Loucy (cell line): Measurements from ENCODE around the gene WASHC2C.
"Not testable (repeated sequence)": the region's sequence is repeated elsewhere in the genome, so short reads cannot be mapped to it uniquely, and the experiment has no call there.

Source experiments
- EZH2phosphoT487 ChIP-seq: fragments of 200-600 bp; IDR thresholded peaks from 2 replicates; pipeline ENCODE4 v1.6.1; 2018; ENCODE audit warnings: antibody characterized with exemption, mild to moderate bottlenecking, moderate library complexity, borderline replicate concordance
- TF ChIP-seq, protein P1 (sequence below): fragments of 200-600 bp; sonication (generic); conservative IDR thresholded peaks from 2 replicates; pipeline ENCODE4 v1.5.1; 2014; ENCODE audit warnings: mild to moderate bottlenecking, antibody characterized with exemption, low read length

DNA sequence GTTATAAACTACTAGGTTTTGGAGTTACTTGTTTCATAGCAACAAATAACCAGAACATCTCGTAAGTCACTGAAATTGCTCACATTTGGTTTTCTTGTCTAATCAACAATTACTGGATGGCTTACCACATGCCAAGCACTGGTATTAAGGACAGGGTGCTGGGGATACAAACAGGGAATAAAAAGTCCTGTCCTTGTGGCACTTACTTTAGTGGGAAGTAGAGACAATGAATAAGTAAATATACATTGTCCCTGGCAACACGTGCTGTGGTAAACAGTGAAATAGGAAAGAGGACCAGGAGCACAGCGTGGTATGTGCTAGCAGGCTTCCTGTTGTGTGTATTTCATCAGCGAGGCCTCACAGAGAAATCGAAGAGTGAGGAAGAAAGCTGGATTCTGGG is 15.8 kb upstream of the WASHC2C start:
- TF ChIP-seq, protein P1, sequence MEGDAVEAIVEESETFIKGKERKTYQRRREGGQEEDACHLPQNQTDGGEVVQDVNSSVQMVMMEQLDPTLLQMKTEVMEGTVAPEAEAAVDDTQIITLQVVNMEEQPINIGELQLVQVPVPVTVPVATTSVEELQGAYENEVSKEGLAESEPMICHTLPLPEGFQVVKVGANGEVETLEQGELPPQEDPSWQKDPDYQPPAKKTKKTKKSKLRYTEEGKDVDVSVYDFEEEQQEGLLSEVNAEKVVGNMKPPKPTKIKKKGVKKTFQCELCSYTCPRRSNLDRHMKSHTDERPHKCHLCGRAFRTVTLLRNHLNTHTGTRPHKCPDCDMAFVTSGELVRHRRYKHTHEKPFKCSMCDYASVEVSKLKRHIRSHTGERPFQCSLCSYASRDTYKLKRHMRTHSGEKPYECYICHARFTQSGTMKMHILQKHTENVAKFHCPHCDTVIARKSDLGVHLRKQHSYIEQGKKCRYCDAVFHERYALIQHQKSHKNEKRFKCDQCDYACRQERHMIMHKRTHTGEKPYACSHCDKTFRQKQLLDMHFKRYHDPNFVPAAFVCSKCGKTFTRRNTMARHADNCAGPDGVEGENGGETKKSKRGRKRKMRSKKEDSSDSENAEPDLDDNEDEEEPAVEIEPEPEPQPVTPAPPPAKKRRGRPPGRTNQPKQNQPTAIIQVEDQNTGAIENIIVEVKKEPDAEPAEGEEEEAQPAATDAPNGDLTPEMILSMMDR: not testable (repeated sequence)
- TF ChIP-seq EZH2phosphoT487: not testable (repeated sequence)
